Right kidney (tissue), 9 donors: Measurements from ENCODE around the gene SPATA25.
A peak's percentile ranks its signal among the peaks of the same experiment; 100 is the strongest.
"Not testable (repeated sequence)": the region's sequence is repeated elsewhere in the genome, so short reads cannot be mapped to it uniquely, and the experiment has no call there.

ENCODE experiments used
- DNase-seq: peaks from one replicate; pipeline ENCODE4 v3.0.0-alpha.2; 2016
- long read RNA-seq, 8 donors: transcript quantifications; one replicate each; lab custom pipeline, GENCODE V29; 2026

Gene SPATA25, protein sequence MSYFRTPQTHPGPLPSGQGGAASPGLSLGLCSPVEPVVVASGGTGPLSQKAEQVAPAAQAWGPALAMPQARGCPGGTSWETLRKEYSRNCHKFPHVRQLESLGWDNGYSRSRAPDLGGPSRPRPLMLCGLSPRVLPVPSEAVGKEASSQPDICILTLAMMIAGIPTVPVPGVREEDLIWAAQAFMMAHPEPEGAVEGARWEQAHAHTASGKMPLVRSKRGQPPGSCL
- long read RNA-seq, donor 1, result 0 reads
- long read RNA-seq, donor 2, result 0 reads
- long read RNA-seq, donor 3, result 0 reads
- long read RNA-seq, donor 4, partial matches to known transcripts, result 0 of 1 reads
- long read RNA-seq, donor 4, other reads (novel, unspliced or antisense), result 0 of 1 reads
- long read RNA-seq, donor 5, result 0 reads
- long read RNA-seq, donor 6, partial matches to known transcripts, result 0 of 1 reads
- long read RNA-seq, donor 6, other reads (novel, unspliced or antisense), result 0 of 1 reads
- long read RNA-seq, donor 7, partial matches to known transcripts, result 0 of 1 reads
- long read RNA-seq, donor 7, other reads (novel, unspliced or antisense), result 0 of 1 reads
- long read RNA-seq, donor 8, partial matches to known transcripts, result 0 of 1 reads
- long read RNA-seq, donor 8, other reads (novel, unspliced or antisense), result 0 of 1 reads

DNA sequence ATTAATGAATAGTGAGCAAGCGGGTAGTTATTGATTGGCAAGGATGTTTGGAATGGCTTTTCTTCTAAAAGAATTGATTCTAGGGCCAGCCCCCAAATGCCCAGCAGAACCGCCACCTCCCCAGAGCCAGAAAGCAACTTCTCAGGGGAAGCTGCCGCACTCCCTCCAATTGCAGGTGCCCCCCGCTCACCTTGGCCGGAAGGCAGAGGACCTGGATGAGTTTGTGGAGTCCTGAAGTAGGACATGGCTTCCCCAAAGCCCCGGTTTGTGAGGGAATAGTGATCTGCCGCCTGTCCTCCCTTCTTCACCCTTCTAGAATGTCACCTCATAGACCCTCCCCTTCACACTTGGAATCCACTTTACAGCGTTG lies at the start of gene SPATA25:
Gene SPATA25 (minus strand): TSS at position 277 of the 370 bp plus-strand sequence. CDS start 32 bp downstream, at position 245.
- no peak for DNase-seq

DNA sequence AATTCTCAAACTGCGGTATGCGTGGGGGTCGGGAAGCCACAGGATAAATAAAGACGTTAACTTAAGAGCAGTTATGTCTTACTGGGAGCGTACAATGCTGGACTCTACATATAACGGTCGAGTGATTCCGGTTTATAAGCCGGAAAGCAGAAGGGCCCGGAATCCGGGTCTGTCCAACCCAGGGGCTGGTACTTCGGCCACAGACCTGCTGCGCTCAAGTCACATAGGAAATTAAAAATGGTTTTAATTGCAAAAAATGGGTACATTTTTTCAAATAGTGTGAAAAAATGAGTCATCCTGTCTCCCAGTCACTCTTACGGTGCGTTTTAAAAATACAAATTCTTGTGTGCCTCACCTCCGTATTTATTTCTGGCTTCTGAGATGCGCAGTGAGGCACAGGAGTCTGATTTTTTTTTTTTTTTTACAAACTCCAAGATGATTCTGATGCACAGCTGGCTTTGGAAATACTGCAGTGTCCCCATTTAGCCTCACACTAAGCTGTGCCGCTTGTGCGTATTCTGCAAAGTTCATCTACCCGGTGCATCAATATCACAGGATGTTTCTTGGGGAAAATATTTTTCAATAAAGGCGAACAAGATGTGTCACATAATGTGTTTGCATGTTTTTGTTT lies 48.1 kb upstream of the SPATA25 start:
- no peak for DNase-seq

DNA sequence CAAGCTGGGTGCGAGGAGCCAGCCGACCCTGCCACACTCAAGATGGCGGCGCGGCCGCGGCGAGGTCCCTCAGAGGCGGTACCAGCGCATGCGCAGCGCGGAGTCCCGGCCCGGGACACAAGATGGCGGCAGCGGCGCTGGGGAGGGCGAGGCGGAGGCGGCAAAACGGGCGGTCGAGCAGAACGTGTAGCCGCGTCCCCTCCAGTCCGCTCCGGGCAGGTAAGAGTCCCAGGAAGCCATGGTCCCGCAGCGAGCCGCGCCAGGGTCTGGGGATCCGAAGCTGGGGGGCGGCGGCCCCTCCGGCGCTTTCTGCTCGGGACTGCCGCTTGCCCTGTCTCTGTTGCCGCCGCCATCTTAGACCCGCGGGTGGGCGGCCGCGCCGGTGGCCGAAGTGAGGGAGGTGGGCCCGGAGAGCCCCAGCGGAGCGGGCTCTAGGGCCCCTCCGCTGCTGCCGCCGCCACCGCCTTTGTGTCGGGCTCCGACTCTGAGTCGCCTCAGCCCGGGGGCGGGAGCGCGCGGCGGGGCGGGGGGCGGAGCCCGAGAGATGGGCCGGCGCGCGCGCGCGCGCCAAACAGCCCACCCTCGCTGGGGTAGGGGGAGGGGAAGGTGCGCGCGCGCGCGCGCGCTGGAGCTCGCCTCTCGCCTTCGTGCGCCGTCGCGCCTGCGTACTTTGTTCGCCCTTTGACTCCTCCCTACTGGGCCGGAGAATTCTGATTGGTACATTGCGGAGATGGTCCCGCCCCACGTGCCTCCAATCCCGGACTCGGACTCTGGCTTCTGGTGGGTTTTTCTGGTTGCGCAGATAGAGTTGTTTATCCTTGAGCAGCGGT lies 47.4 kb upstream of the SPATA25 start, which contains the start of gene PCIF1:
Gene PCIF1 (plus strand): TSS at position 98 of the 830 bp plus-strand sequence. CDS start 4,317 bp downstream, outside the sequence.
- peak; percentile 99 for DNase-seq

DNA sequence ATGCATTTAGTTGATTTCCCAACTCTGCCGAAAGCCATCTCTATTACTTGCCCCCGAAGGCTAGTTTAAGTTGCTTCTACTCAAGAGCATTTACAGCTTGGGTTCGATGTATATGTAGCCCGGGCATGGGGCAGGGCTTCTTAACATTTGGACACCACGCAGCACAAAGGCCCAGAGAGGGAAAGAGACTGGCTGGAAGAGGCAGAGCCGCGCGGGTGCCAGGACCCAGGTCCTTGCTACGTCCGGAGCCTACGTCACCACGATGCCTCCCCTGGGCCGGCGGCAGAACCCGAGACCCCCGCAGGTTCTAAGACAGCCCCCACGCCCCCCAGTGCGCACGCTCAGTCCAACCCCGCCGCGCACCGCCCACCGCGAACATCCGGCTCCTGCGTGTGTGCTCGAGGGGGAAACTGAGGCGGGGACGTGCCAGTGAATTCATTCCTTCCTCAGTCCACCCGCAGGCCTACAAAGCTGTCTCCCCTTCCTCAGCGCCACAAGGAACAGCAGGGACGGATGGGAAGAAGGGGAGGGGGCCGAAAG lies 46.7 kb upstream of the SPATA25 start:
- DNase-seq, result peak; percentile 68

DNA sequence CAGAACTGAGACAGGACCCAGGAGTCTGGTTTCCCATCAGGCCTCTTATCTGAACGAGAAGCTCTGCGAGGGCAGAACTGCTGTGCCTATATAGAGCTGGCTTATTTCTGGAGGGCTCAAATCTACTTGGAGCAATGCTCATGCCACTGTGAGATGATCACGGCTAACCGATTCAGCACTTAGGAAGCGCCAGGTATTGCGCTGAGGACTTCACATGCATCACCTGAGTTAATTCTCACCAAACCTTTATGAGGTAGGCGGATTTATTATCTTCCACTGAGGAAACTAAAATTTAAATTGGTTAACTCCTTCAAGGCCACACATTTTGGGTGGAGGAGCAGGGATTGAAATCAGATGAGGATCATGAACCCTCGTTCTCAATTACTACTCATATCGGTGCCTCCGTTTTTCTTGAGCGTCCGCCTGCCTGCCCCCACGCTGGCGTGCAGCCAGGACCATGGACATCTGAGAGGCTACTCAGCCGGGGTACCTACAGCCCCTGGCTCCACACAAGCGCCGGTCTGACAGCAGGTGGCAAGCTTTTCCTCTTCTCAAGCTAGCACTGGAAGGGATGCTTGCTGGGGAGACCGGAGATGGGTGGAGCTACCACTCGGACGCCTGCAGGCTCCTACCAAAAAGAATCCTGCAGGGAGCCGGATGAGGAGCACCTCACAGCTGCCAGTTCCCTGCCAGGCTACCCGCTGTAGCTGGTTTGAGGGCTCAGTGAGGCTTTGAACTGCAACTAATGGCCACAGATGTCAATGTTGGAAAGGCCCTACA lies 46.0 kb upstream of the SPATA25 start:
- no peak for DNase-seq

DNA sequence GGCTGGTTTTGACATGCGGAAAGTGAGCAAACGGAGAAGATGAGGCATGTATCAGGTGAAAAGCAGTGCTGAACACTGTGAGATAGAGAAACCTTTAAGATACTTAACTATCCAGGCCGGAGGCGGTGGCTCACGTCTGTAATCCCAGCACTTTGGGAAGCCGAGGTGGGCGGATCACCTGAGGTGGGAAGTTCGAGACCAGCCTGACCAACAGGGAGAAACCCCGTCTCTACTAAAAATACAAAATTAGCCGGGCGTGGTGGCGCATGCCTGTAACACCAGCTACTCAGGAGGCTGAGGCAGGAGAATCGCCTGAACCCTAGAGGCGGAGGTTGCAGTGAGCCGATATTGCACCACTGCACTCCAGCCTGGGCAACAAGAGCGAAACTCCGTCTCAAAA lies 44.3 kb upstream of the SPATA25 start:
- not testable (repeated sequence) for DNase-seq

DNA sequence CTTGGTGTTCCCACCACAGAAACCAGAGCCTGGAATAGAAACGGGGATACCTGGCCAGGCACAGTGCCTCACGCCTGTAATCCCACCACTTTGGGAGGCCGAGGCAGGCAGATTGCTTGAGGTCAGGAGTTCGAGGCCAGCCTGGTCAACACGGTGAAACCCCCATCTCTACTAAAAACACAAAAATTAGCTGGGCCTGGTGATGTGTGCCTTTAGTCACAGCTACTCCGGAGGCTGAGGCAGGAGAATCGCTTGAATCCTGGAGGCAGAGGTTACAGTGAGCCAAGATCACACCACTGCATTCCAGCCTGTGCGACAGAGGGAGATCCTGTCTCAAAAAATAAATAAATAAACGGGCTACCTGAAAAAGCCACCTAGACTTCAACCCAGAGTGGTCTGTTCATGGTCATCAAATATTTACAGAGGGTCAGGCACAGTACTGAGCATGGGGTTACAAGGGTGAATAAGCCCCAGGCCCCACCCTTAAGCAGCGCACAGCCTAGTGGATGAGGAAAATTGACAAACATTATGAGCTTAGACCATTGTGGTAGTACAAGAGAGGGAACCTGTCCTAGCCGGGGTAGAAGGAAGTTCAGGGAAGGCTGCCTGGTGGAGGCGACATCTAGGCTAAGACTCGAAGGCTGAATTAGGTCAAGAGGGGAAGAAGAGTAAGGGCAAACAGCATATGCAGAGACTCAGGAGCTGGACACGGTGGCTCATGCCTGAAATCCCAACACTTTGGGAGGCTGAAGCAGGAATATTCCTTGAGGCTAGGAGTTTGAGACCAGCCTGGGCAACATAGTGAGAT lies 39.9 kb upstream of the SPATA25 start:
- DNase-seq, result no peak

DNA sequence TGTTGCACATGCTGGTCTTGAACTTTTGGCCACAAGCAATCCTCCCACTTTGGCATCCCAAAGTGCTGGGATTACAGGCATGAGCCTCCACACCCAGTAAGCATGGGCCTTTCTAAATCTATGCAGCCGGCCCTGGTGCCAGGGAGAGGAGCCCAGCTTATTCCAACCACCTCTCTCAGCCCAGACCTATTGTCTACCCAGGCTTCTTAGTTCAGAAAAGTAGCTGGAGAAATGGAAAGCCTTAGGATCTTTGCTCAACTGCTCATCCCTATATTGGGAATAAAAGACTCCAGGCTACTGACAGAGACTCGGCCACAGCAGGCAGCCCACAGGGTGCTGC lies 39.3 kb upstream of the SPATA25 start:
- DNase-seq, result no peak

DNA sequence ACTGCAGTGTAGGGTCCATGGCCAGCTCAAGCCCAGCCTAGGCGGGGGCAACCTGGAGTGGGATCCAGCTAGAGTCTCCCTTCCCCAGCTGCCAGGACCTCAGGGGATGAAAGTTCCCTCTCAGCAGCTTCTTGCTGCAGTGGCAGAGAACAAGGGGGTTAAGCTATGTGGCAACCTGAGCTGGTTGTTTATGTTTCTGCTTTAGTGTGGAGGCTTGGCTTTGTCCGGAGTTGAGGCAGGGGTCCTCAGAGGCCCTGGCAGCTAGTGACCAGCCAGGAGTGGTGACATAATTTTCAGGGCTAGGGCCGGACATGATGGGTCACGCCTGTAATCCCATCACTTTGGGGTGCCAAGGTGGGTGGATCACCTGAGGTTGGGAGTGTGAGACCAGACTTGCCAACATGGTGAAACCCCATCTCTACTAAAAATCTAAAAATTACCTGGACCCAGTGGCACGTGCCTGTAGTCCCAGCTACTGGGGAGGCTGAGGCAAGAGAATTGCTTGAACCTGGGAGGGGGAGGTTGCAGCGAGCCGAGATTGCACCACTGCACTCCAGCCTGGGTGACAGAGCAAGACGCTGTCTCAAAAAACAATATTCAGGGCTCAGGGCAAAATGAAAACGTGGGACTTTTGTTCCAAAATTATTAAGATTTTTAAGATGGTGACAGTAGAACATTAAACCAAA lies 38.5 kb upstream of the SPATA25 start:
- DNase-seq, result no peak

DNA sequence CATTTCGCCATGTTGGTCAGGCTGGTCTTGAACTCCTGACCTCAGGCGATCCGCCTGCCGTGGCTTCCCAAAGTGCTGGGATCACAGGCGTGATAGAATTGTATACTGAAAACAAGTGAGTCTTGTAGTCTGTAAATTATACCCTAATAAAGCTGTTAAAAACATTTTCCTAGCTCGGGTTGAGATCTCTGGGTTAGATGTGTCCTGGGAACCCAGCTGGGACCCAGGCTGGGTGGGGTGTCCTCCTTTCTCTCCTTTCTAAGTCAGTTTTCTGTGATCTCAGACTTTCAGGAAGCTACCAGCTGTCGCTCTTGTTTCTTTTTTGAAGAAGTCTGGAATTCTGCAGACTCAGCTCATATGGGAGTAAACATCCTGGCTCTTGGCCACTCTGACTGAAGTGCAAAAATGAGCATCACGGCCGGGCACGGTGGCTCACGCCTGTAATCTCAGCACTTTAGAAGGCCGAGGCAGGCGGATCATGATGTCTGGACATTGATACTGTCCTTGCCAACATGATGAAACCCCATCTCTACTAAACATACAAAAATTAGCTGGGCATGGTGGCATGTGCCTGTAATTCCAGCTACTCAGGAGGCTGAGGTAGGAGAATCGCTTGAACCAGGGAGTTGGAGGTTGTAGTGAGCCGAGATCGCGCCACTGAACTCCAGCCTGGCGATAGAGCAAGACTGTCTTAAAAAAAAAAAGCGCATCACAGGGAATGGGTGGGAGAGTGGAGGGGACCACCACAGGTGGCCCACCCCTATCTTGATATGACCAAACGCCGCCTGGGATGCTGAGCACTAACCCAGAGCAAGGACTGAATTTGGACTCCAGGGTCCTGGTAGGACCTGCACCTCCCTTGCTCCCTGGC lies 37.2 kb upstream of the SPATA25 start:
- DNase-seq, result peak; percentile 48

DNA sequence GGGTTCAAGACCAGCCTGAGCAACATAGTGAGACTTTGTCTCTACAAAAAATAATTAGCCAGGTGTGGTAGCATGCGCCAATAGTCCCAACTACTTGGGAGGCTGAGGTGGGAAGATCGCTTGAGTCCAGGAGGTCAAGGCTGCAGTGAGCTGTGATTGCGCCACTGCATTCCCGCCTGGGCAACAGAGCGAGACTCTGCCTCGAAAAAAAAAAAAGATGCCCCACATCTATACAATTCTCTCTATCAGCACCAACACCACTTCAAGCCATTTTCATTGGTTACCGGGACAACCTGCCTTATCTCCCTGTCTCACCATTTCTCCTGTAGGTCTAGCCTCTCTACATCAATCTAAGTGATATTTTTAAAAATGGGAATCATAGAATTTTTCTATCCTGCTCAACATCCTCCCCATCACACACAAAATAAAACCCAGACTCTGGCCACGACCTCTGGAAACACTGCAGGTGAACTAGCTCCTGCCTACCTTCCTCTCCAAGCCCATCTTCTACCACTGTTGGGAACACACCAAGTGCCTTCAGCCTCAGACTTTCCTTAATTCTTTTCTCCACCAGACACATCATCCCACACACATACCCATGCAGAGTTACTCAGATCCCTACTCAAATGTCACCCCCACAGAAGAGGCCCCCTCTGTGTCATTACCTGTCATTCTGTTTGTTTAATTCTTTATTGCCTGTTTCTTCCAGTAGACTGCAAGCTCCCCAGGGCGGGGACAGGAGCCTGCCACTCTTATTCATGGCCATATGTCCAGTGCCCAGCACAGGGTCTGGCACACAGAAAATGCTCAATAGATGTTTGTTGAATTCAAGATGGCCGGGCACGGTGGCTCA lies 34.1 kb upstream of the SPATA25 start:
- DNase-seq, result no peak

DNA sequence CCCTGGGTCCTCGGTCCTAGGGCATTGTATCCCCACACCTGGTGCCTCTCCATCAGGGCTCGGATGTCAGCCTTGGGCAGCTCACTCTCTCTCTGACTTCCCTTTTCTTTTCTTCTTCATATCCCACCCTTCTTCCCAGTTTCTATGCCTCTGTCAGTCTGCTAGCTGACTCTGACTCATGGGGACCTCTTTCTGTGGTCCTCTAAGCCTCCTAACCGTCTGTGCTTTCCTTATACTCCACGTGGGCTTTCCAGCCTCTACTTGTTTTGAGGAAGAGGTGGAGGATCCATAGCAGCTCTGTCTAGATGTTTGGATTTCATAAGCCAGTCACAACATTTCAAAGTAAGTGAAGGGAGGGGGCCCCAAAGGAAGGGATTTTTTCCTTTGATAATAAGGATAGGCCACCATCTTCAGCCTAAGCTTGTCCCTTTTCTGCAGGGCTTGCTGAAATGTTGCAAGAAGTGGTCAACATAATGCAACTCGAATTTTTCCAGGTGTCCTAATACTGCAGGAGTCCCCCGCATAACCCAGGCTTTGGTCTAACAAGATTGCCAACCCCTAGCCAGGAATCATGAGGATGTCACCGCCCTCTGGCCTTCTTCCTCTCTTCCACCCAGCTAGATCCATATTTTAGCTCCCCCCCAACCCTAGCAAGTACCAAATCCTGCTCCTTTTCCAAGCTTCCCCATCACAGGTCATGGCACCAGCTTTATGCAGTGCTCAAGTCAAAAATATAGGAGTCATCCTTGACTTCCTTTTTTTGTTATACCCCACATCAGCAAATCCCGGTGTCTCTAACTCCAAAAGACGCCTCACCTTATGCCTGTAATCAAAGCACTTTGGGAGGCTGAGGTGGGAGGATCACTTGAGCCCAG lies 33.3 kb upstream of the SPATA25 start:
- DNase-seq, result no peak

DNA sequence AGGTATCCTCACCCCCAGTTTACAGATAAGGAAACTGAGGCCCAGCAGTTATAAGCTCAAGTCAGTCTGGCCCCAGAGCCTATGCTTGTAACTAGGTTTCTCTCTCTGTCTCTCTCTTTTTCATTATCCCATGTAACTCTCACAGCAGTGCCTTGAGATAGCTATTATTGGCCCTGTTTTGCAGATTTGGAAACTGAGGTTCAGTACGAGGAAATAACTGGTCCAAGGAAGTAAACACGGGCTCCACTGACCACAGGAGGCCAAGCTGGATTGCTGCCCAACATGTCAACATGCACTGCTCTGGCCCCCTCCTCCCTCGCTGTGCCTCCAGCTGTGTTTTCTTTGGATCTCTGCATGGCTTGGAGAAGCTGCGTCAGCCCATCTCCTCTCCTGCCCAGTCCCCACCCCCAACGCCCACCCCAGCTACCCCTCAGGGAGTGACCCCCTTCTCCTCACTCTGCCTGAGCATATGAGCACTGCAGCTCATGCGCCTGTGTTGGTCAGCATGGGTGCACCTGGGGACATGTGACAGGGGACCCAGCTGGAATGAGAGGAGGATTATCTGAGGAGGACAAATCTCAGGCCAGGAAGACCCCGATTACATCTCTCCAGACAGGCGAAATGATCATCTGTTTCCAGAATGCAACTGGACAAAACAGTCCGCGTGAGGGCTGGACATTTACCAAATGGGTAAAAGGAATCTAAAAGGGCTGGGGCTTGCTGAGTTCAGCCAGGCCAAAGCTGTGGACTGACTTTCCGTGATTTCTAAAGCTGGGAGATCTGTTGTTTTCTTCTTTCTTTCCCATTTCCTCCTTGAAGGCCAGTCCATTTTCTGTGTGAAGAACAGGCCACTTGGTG lies 32.3 kb upstream of the SPATA25 start:
- peak; percentile 34 for DNase-seq

DNA sequence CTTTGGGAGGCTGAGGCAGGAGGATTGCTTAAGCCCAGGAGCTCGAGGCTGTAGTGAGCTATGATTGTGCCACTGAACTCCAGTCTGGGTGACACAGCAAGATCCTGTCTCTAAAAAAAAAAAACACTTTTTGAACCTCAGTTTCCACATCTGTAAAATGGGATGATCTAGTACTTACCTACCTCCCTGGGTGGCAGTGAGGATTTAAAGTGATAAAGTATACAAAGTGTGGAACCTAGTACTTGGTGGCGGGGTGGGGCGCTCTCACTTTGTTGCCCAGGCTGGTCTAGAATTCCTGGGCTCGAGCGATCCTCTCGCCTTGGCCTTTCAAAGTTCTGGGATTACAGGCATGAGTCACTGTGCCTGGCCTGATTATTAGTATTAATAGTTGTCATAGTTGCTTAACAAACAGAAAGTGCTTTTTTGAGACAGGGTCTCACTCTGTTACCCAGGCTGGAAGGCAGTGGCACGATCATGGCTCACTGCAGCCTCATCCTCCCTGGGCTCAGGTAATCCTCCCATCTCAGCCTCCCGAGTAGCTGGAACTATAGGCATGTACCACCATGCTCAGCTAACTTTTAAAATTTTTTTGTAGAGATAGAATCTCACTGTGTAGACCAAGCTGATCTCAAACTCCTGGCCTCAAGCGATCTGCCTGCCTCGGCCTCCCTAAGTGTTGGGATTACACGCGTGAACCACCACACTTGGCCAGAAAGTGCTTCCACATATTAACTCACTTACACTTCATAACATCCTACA lies 31.5 kb upstream of the SPATA25 start:
- no peak for DNase-seq

DNA sequence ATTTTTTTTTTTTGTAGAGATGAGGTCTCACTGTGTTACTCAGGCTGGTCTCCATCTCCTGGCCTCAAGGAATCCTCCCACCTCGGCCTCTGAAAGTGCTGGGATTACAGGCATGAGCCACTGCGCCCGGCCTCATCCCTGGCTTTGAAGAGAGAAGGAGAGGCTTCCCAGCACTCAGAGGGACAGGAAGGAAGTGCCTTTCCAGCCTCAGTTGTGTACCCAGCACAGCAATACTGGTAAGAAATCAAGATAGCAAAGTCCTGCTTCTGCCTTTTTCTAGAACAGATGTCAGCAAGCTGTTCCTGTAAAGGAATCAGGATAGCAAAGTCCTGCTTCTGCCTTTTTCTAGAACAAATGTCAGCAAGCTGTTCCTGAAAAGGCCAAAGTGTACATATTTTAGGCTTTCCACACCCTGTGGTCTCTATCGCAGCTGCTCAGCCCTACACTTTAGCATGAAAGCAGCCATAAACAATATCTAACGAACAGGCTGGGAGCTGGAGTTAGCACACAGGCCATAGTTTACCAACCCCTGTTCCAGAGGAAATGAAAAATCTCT lies 30.8 kb upstream of the SPATA25 start:
- DNase-seq, result no peak
